Neutrophil (primary cell): Measurements from ENCODE around the gene AZU1.

Experiments used
- H3K27ac ChIP-seq: fragments of 200-600 bp; sonication (generic); 2 replicates; pipeline ENCODE4 v1.5.1; 2016; ENCODE audit warnings: mild to moderate bottlenecking, moderate library complexity
- H3K27me3 ChIP-seq: fragments of 200-600 bp; sonication (generic); 2 replicates; pipeline ENCODE4 v1.6.0; 2016; ENCODE audit warnings: mild to moderate bottlenecking
- H3K36me3 ChIP-seq: fragments of 200-600 bp; sonication (generic); 2 replicates; pipeline ENCODE4 v1.5.1; 2017
- H3K4me1 ChIP-seq, 2 experiments: fragments of 200-600 bp in 1 of 2; sonication (generic) in 1 of 2; 1 replicate in 1 of 2; 2 replicates in 1 of 2; pipeline versions ENCODE4 v1.5.1 to v1.6.1; 2013 to 2016; ENCODE audit warnings: low read depth in 1 of 2, low read length in 1 of 2, mild to moderate bottlenecking in 1 of 2, moderate library complexity in 1 of 2; ENCODE audit not compliant: control insufficient read depth in 1 of 2, insufficient read depth in 1 of 2
- H3K4me3 ChIP-seq, 2 experiments: fragments of 200-600 bp in 1 of 2; sonication (generic) in 1 of 2; 1 replicate in 1 of 2; 2 replicates in 1 of 2; pipeline ENCODE4 v1.5.1; 2013 to 2016; ENCODE audit warnings: low read depth in 1 of 2, low read length in 1 of 2, mild to moderate bottlenecking in 1 of 2, moderate library complexity in 1 of 2
- H3K9me3 ChIP-seq: fragments of 200-600 bp; sonication (generic); 2 replicates; pipeline ENCODE4 v1.5.1; 2016
- CTCF ChIP-seq: fragments of 200-600 bp; sonication (generic); IDR thresholded peaks from 2 replicates; pipeline ENCODE4 v1.5.1; 2016; ENCODE audit warnings: antibody characterized with exemption

Gene AZU1

DNA sequence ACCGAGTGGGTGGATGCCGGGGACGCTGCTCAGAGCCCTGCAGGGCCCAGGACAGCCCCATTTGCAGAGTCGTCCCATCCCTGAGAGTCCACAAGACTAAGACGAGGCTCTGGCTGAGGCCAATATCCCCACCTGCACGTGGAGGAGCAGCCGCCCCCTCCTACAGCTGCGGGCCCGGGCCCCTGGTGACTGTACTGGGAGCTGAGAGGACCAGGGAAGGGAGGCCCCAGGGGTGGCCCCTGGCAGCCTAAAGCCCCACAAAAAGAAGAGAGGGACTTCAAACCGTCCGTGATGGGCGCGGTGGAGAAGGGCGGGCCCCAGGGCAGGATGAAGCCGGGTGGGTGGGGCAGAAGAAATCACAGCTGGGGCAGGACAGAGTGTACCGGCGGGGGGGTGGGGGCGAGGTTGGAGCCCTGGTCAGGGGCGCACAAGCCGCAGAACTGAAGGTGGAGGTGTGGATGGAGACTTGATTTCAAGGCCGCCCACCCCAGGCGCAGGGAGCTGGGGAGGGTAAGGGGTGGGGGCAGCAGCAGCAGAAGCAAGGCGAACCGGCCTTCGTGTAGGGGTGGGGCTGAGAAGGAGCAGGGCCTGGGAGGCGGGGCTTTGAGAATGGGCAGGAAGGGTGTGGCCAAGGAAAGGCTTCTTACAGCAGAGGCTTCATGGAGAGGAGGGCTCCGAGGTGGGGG, 44.8 kb downstream of the AZU1 start:
- peaks cover 7 to 10% of the 10 kb centered on the region in 2 experiments for H3K4me1 ChIP-seq
- peaks cover 79% of the 10 kb centered on the region for H3K36me3 ChIP-seq
- TF ChIP-seq CTCF = no peak
- H3K4me3 ChIP-seq = peak overlapping the region in 1 of 2 experiments; percentile 34
- no peaks in the 10 kb centered on the region for H3K27me3 ChIP-seq
- H3K27ac ChIP-seq = peak overlapping the region; percentile 14
- H3K9me3 ChIP-seq = no peaks in the 10 kb centered on the region

DNA sequence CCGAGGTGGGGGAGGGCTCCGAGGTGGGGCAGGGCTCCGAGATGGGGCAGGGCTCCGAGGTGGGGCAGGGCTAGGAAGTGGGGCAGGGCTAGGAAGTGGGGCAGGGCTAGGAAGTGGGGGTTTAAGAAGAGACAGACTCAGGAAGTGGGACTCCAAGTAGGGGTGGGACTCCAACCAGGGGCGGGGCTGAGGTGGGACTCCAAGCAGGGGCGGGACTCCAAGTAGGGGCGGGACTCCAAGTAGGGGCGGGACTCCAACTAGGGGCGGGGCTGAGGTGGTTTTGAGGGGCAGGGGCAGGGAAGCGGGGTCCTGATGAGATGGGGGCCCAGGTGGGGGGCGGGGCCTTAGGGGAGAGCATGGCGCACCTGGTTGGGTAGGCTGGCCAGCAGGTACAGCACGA, 45.4 kb downstream of the AZU1 start:
- peaks cover 7 to 10% of the 10 kb centered on the region in 2 experiments for H3K4me1 ChIP-seq

GRCh38 chr19:873561-874041, 46.0 kb downstream of the AZU1 start:
- Histone ChIP-seq H3K27ac (no peak overlapping the region), H3K9me3 (no peaks in the 10 kb centered on the region), H3K4me1 (peaks cover 7 to 10% of the 10 kb centered on the region in 2 experiments), H3K27me3 (no peaks in the 10 kb centered on the region), H3K4me3 (no peak overlapping the region), H3K36me3 (peaks cover 71% of the 10 kb centered on the region)
- TF ChIP-seq CTCF = no peak

More for the DNA sequence above, 45.4 kb downstream of the AZU1 start:
- Histone ChIP-seq H3K27ac (peak overlapping the region; percentile 14), H3K36me3 (peaks cover 73% of the 10 kb centered on the region), H3K4me3 (no peak overlapping the region), H3K9me3 (no peaks in the 10 kb centered on the region), H3K27me3 (no peaks in the 10 kb centered on the region)
- no peak for TF ChIP-seq CTCF

DNA sequence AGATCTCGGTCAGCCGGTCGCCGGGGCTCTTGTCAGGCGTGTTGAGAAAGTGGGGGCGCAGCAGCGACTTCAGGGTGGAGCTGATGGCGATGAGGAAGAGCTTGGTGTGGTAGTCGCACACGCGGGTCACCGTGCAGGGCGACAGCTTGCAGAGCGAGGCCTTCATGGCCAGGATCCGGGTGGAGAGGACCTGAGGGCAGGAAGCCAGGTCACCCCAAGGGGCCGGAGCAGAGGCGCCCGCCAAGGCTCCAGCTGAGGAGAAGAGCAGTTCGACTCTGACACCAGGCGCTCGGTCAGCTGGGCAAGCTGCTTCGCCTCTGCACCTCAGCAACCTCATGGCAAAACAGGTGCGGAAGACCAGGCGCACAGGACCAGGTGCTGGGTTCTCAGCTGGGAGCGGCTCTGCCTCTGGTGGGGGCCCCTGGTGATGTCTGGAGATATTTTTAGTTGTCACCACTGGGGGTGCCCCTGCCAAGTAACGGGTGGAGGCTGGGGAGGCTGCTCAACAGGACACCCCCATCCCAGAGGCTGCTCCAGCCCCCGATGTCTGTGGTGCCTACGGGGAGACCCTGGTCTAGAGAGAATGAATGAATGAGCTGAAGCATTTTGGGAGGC, 47.7 kb downstream of the AZU1 start:
- no peak for TF ChIP-seq CTCF
- H3K4me1 ChIP-seq = peaks cover 7 to 10% of the 10 kb centered on the region in 2 experiments
- H3K27ac ChIP-seq = no peak overlapping the region
- H3K27me3 ChIP-seq = no peaks in the 10 kb centered on the region
- H3K9me3 ChIP-seq = no peaks in the 10 kb centered on the region
- no peak overlapping the region for H3K4me3 ChIP-seq
- peaks cover 71% of the 10 kb centered on the region for H3K36me3 ChIP-seq

GRCh38 chr19:876089-876488, 48.5 kb downstream of the AZU1 start:
- no peak for TF ChIP-seq CTCF
- H3K4me3 ChIP-seq = no peak overlapping the region
- H3K27me3 ChIP-seq = no peaks in the 10 kb centered on the region
- H3K9me3 ChIP-seq = no peaks in the 10 kb centered on the region
- peaks cover 67% of the 10 kb centered on the region for H3K36me3 ChIP-seq
- peaks cover 7 to 10% of the 10 kb centered on the region in 2 experiments for H3K4me1 ChIP-seq
- no peak overlapping the region for H3K27ac ChIP-seq
